Measurements from ENCODE around the gene MYH7B.

MYH7B gene

GRCh38 chr20:34995696-34996095 is 40.0 kb downstream of the MYH7B start:
- H3K4me3 ChIP-seq (ENCODE audit: low read depth, low read length): no peak overlapping the region
- no peak for TF ChIP-seq CTCF (IDR thresholded peaks at IDR 0.05; ENCODE audit: low read depth, low read length)
- DNase-seq (ENCODE audit: low read depth): no peak

GRCh38 chr20:34996243-34997028 is 40.8 kb downstream of the MYH7B start:
- no peak overlapping the region for H3K4me3 ChIP-seq (ENCODE audit: low read depth, low read length)
- TF ChIP-seq MYC (IDR thresholded peaks at IDR 0.05; ENCODE audit: low read depth, low read length) (no peak), POLR2A (IDR thresholded peaks at IDR 0.05; ENCODE audit: extremely low read depth, insufficient read length) (no peak), MAX (IDR thresholded peaks at IDR 0.05; ENCODE audit: low read depth, low read length) (no peak), CTCF (IDR thresholded peaks at IDR 0.05; ENCODE audit: low read depth, low read length) (no peak)
- no peak for DNase-seq (ENCODE audit: low read depth)

DNA sequence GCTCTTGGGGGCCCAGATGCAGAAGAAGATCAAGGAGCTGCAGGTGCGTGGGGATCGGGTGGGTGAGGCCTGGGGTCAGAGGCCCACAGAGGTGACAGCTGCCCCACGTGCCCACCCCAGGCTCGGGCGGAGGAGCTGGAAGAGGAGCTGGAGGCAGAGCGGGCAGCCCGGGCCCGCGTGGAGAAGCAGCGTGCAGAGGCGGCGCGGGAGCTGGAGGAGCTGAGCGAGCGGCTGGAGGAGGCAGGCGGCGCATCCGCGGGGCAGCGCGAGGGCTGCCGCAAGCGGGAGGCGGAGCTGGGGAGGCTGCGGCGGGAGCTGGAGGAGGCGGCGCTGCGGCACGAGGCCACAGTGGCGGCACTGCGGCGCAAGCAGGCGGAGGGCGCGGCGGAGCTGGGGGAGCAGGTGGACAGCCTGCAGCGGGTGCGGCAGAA is 41.5 kb downstream of the MYH7B start:
- no peak overlapping the region for H3K4me3 ChIP-seq (ENCODE audit: low read depth, low read length)
- peak; percentile 63 for DNase-seq (ENCODE audit: low read depth)
- TF ChIP-seq MAX (IDR thresholded peaks at IDR 0.05; ENCODE audit: low read depth, low read length) (no peak), MYC (IDR thresholded peaks at IDR 0.05; ENCODE audit: low read depth, low read length) (no peak), CTCF (IDR thresholded peaks at IDR 0.05; ENCODE audit: low read depth, low read length) (no peak), POLR2A (IDR thresholded peaks at IDR 0.05; ENCODE audit: extremely low read depth, insufficient read length) (no peak)

- DNase-seq (ENCODE audit: low read depth): no peak
- no peak for TF ChIP-seq CTCF (IDR thresholded peaks at IDR 0.05; ENCODE audit: low read depth, low read length)
- TF ChIP-seq MYC (IDR thresholded peaks at IDR 0.05; ENCODE audit: low read depth, low read length): no peak
- TF ChIP-seq MAX (IDR thresholded peaks at IDR 0.05; ENCODE audit: low read depth, low read length): no peak
- TF ChIP-seq POLR2A (IDR thresholded peaks at IDR 0.05; ENCODE audit: extremely low read depth, insufficient read length): no peak
- H3K4me3 ChIP-seq (ENCODE audit: low read depth, low read length): no peak overlapping the region
Measured at GRCh38 chr20:34997774-34998173, 42.1 kb downstream of the MYH7B start.

DNA sequence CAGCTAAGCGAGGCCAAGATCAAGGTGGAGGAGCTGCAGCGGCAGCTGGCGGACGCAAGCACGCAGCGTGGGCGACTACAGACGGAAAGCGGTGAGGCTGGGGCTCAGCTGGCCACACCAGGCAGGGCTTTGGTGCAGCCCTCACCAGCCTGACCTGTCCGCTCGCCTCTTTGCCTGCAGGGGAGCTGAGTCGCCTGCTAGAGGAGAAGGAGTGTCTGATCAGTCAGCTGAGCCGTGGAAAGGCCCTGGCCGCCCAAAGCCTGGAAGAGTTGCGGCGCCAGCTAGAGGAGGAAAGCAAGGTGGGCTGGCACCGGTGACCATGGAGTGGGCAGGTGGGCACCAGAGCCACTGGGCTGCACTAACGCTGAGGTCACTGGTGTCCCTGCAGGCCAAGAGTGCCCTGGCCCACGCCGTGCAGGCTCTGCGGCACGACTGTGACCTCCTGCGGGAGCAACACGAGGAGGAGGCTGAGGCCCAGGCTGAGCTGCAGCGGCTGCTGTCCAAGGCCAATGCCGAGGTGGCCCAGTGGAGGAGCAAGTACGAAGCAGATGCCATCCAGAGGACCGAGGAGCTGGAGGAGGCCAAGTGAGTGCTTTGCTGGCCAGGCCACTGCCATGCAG is 42.8 kb downstream of the MYH7B start:
- DNase-seq (ENCODE audit: low read depth): no peak
- H3K4me3 ChIP-seq (ENCODE audit: low read depth, low read length): no peak overlapping the region
- TF ChIP-seq MYC (IDR thresholded peaks at IDR 0.05; ENCODE audit: low read depth, low read length): no peak
- TF ChIP-seq MAX (IDR thresholded peaks at IDR 0.05; ENCODE audit: low read depth, low read length): no peak

DNA sequence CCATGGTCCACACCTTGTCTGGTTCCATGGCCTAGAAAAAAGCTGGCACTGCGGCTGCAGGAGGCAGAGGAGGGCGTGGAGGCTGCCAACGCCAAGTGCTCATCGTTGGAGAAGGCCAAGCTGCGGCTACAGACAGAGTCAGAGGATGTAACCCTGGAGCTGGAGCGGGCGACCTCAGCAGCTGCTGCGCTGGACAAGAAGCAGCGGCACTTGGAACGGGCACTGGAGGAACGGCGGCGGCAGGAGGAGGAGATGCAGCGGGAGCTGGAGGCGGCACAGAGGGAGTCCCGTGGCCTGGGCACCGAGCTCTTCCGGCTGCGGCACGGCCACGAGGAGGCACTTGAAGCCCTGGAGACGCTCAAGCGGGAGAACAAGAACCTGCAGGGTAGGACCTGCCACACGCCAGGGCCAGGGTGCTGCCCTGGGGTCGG is 43.4 kb downstream of the MYH7B start:
- DNase-seq (ENCODE audit: low read depth): no peak
- TF ChIP-seq CTCF (IDR thresholded peaks at IDR 0.05; ENCODE audit: low read depth, low read length) (no peak), MAX (IDR thresholded peaks at IDR 0.05; ENCODE audit: low read depth, low read length) (no peak), MYC (IDR thresholded peaks at IDR 0.05; ENCODE audit: low read depth, low read length) (no peak), POLR2A (IDR thresholded peaks at IDR 0.05; ENCODE audit: extremely low read depth, insufficient read length) (no peak)
- H3K4me3 ChIP-seq (ENCODE audit: low read depth, low read length): no peak overlapping the region
